PC-9 (cell line): ENCODE results near the gene ACER2. TPM values are rescaled to one million over a fixed set of nuclear protein-coding genes. Genes with fewer than 3 reads are reported as not detected.

Source experiments
- BruUV-seq: library from RNA; stranded (reverse); fragments of 400-500 nt; replicated peaks from 2 replicates; lab custom pipeline; 2021; lab: Mats Ljungman, UMichigan
- CTCF ChIA-PET: fragments of 300-600 bp; sonication (Branson Sonifier 250); formaldehyde crosslinking; loops from one replicate; lab custom pipeline; 2022; ENCODE audit warnings: antibody characterized with exemption; lab: Charles Lee
- POLR2A ChIA-PET: fragments of 300-600 bp; sonication (Branson Sonifier 250); formaldehyde crosslinking; loops from one replicate; lab custom pipeline; 2022; ENCODE audit warnings: antibody characterized with exemption; ENCODE audit not compliant: unreplicated experiment; lab: Charles Lee
- DNase-seq, 2 experiments: peaks; one replicate each; pipeline versions ENCODE4 v3.0.0 to v3.0.0-alpha.2; 2015 to 2022; ENCODE audit warnings: mixed read lengths in 1 of 2
- H2AFZ ChIP-seq: fragments of 200-600 bp; sonication (generic); 2 replicates; pipeline ENCODE4 v1.8.1; 2017; ENCODE audit warnings: antibody characterized with exemption
- H3F3A ChIP-seq: fragments of 200-600 bp; sonication (generic); 2 replicates; pipeline ENCODE4 v1.8.1; 2017; ENCODE audit warnings: antibody characterized with exemption, mild to moderate bottlenecking, low read depth; ENCODE audit not compliant: insufficient read depth
- H3K27ac ChIP-seq: fragments of 200-600 bp; sonication (generic); 2 replicates; pipeline ENCODE4 v1.6.1; 2016; ENCODE audit warnings: mixed run types
- H3K27me3 ChIP-seq: fragments of 200-600 bp; sonication (generic); 2 replicates; pipeline ENCODE4 v1.6.1; 2016; ENCODE audit warnings: low read depth, mixed run types; ENCODE audit not compliant: insufficient read depth
- H3K36me3 ChIP-seq: fragments of 200-600 bp; sonication (generic); 2 replicates; pipeline ENCODE4 v1.6.1; 2016; ENCODE audit warnings: low read depth, mixed run types
- H3K4me1 ChIP-seq: fragments of 200-600 bp; sonication (generic); replicated peaks from 2 replicates; pipeline ENCODE4 v1.6.1; 2016; ENCODE audit warnings: mixed run types; ENCODE audit not compliant: insufficient read depth
- H3K4me2 ChIP-seq: fragments of 200-600 bp; sonication (generic); 2 replicates; pipeline ENCODE4 v1.6.1; 2017; ENCODE audit warnings: mixed run types
- H3K4me3 ChIP-seq: fragments of 200-600 bp; sonication (generic); 2 replicates; pipeline ENCODE4 v1.6.1; 2016; ENCODE audit warnings: mixed run types
- H3K79me2 ChIP-seq: fragments of 200-600 bp; sonication (generic); 2 replicates; pipeline ENCODE4 v1.6.1; 2017; ENCODE audit warnings: low read depth, mixed run types
- H3K9me2 ChIP-seq: fragments of 200-600 bp; sonication (generic); 2 replicates; pipeline ENCODE4 v1.8.1; 2017; ENCODE audit warnings: mild to moderate bottlenecking; ENCODE audit not compliant: insufficient read depth
- H3K9me3 ChIP-seq: fragments of 200-600 bp; sonication (generic); 2 replicates; pipeline ENCODE4 v1.8.1; 2016; ENCODE audit warnings: low read depth; ENCODE audit not compliant: insufficient read depth
- H4K20me1 ChIP-seq: fragments of 200-600 bp; sonication (generic); 2 replicates; pipeline ENCODE4 v1.8.1; 2017; ENCODE audit not compliant: insufficient read depth
- CTCF ChIP-seq: fragments of 200-600 bp; sonication (generic); conservative IDR thresholded peaks from 2 replicates; pipeline ENCODE4 v1.6.1; 2017; ENCODE audit warnings: mixed run types, antibody characterized with exemption, mild to moderate bottlenecking, moderate library complexity
- EZH2 ChIP-seq: fragments of 200-600 bp; sonication (generic); IDR thresholded peaks from 2 replicates; pipeline ENCODE4 v1.8.0; 2017; ENCODE audit warnings: antibody characterized with exemption, low read depth
- intact Hi-C: fragments of 100-400 bp; cut with micrococcal nuclease; formaldehyde crosslinking; loops from one replicate; pipeline ENCODE4 v1.10.0; 2022; ENCODE audit not compliant: unreplicated experiment
- total RNA-seq: library from RNA; stranded (reverse); gene quantifications from 2 replicates; pipeline ENCODE4 v1.2.3, GENCODE V29; 2021

ACER2 gene
- total RNA-seq, 1 experiment from 2014 or later: 4.3 TPM

- Histone ChIP-seq H3K27ac (no peak overlapping the region), H3K4me3 (no peak overlapping the region), H3F3A (no peaks in the 10 kb centered on the region), H3K9me2 (no peaks in the 10 kb centered on the region), H3K4me1 (no peaks in the 10 kb centered on the region), H2AFZ (no peak overlapping the region), H3K79me2 (no peaks in the 10 kb centered on the region), H3K27me3 (peaks cover 37% of the 10 kb centered on the region), H3K36me3 (no peaks in the 10 kb centered on the region), H3K4me2 (no peak overlapping the region), H3K9me3 (no peaks in the 10 kb centered on the region), H4K20me1 (no peaks in the 10 kb centered on the region)
- CTCF ChIA-PET: no interaction called here
- TF ChIP-seq CTCF: no peak
- TF ChIP-seq EZH2: no peak
- BruUV-seq: no TSS peak
- intact Hi-C loops: no loop called here
- POLR2A ChIA-PET: no interaction called here
- DNase-seq: no peak
Observed at GRCh38 chr9:19481971-19482404, 73.2 kb downstream of the ACER2 start.

- CTCF ChIA-PET: no interaction called here
- H3K27ac ChIP-seq: no peak overlapping the region
- no TSS peak for BruUV-seq
Observed at GRCh38 chr9:19484699-19485098, 75.9 kb downstream of the ACER2 start.

GRCh38 chr9:19485193-19485592 is 76.4 kb downstream of the ACER2 start:
- no TSS peak for BruUV-seq
- intact Hi-C loops: no loop called here
- Histone ChIP-seq H3K4me3 (no peak overlapping the region), H3K9me3 (no peaks in the 10 kb centered on the region), H3K9me2 (no peaks in the 10 kb centered on the region), H3K79me2 (no peaks in the 10 kb centered on the region), H3K4me1 (no peaks in the 10 kb centered on the region), H4K20me1 (no peaks in the 10 kb centered on the region), H3K36me3 (no peaks in the 10 kb centered on the region), H2AFZ (no peak overlapping the region), H3K27me3 (peaks cover 26% of the 10 kb centered on the region), H3K27ac (no peak overlapping the region), H3F3A (no peaks in the 10 kb centered on the region), H3K4me2 (no peak overlapping the region)
- ChIA-PET CTCF (no interaction called here), POLR2A (no interaction called here)
- DNase-seq: no peak
- no peak for TF ChIP-seq EZH2

More at GRCh38 chr9:19484699-19485098, 75.9 kb downstream of the ACER2 start:
- H3F3A ChIP-seq: no peaks in the 10 kb centered on the region
- POLR2A ChIA-PET: no interaction called here
- no peaks in the 10 kb centered on the region for H3K36me3 ChIP-seq
- H3K79me2 ChIP-seq: no peaks in the 10 kb centered on the region
- no peaks in the 10 kb centered on the region for H3K4me1 ChIP-seq
- peaks cover 23% of the 10 kb centered on the region for H3K27me3 ChIP-seq
- H4K20me1 ChIP-seq: no peaks in the 10 kb centered on the region
- intact Hi-C loops: no loop called here
- no peak overlapping the region for H3K4me2 ChIP-seq
- H3K9me3 ChIP-seq: no peaks in the 10 kb centered on the region
- H2AFZ ChIP-seq: no peak overlapping the region
- H3K4me3 ChIP-seq: no peak overlapping the region
- no peaks in the 10 kb centered on the region for H3K9me2 ChIP-seq
- TF ChIP-seq EZH2 (no peak), CTCF (no peak)
- no peak for DNase-seq

- no peaks in the 10 kb centered on the region for H3K9me3 ChIP-seq
- H3K4me1 ChIP-seq: no peaks in the 10 kb centered on the region
- no peaks in the 10 kb centered on the region for H3K9me2 ChIP-seq
- no peak overlapping the region for H2AFZ ChIP-seq
- intact Hi-C loops: no loop called here
- BruUV-seq: no TSS peak
- H3K4me3 ChIP-seq: no peak overlapping the region
- peaks cover 36% of the 10 kb centered on the region for H3K27me3 ChIP-seq
- no peak overlapping the region for H3K27ac ChIP-seq
- H3K4me2 ChIP-seq: no peak overlapping the region
- TF ChIP-seq CTCF: no peak
- TF ChIP-seq EZH2: no peak
- DNase-seq: peak in 1 of 2 experiments; percentile 54
- H3F3A ChIP-seq: no peaks in the 10 kb centered on the region
- ChIA-PET POLR2A (no interaction called here), CTCF (no interaction called here)
- H4K20me1 ChIP-seq: no peaks in the 10 kb centered on the region
- no peaks in the 10 kb centered on the region for H3K79me2 ChIP-seq
- no peaks in the 10 kb centered on the region for H3K36me3 ChIP-seq
Observed at GRCh38 chr9:19486803-19487202, 78.0 kb downstream of the ACER2 start.
